Effector memory CD8-positive, alpha-beta T cell (primary cell): Measurements from ENCODE around the gene MAGEC1.
"Not testable (repeated sequence)": the region's sequence is repeated elsewhere in the genome, so short reads cannot be mapped to it uniquely, and the experiment has no call there.

Experiments
- ATAC-seq: fragments of 150-1000 bp; cut with Tn5 transposase; replicated peaks from 2 replicates; pipeline ENCODE4 v1.10.0; 2021; ENCODE audit warnings: mild to moderate bottlenecking, moderate library complexity
- DNase-seq, 3 experiments: peaks; one replicate each; pipeline ENCODE4 v3.0.0; 2021
- H3K27ac Mint-ChIP-seq, 2 donors: one replicate each; pipeline ENCODE4 v1.8.0; 2022; ENCODE audit warnings: mild to moderate bottlenecking in 2 of 2, mixed read lengths in 2 of 2, moderate library complexity in 2 of 2
- H3K27me3 Mint-ChIP-seq, 2 donors: one replicate each; pipeline ENCODE4 v1.8.0; 2022; ENCODE audit warnings: mixed read lengths in 2 of 2
- H3K36me3 Mint-ChIP-seq: one replicate; pipeline ENCODE4 v1.8.0; 2022; ENCODE audit warnings: mild to moderate bottlenecking, moderate library complexity, mixed read lengths; ENCODE audit not compliant: insufficient read depth
- H3K4me1 Mint-ChIP-seq, 2 donors: one replicate each; pipeline ENCODE4 v1.8.0; 2022; ENCODE audit warnings: low read depth in 2 of 2, mixed read lengths in 2 of 2
- H3K4me3 Mint-ChIP-seq, 2 donors: one replicate each; pipeline ENCODE4 v1.8.0; 2022; ENCODE audit warnings: mild to moderate bottlenecking in 2 of 2, mixed read lengths in 2 of 2, moderate library complexity in 2 of 2
- H3K9me3 Mint-ChIP-seq, 2 donors: one replicate each; pipeline ENCODE4 v1.8.0; 2022; ENCODE audit warnings: mixed read lengths in 2 of 2
- total RNA-seq, 9 experiments: gene quantifications; one replicate each; lab custom pipeline; 2026; lab: John Stamatoyannopoulos, UW

The MAGEC1 gene
- total RNA-seq = 0 to 0.10 (median 0) reads per million in 9 experiments

- Mint-ChIP-seq H3K27me3 (no peaks in the 10 kb centered on the region), H3K4me3 (no peak within 1 kb of the TSS), H3K36me3 (no peaks in the 10 kb centered on the region), H3K9me3 (peaks cover 2 to 26% of the 10 kb centered on the region in 2 donors), H3K4me1 (no peaks in the 10 kb centered on the region), H3K27ac (no peak within 1 kb of the TSS)
- DNase-seq (no peak), ATAC-seq (no peak)
These were observed at the start of gene MAGEC1 for GRCh38 chrX:141903400-141904155. Gene MAGEC1 (plus strand): TSS chrX:141903894. CDS start chrX:141905073, 1,179 bp downstream.

- no peaks in the 10 kb centered on the region for H3K36me3 Mint-ChIP-seq
- ATAC-seq (no peak), DNase-seq (no peak)
- peaks cover 6 to 9% of the 10 kb centered on the region in 2 donors for H3K9me3 Mint-ChIP-seq
- H3K4me3 Mint-ChIP-seq = no peak overlapping the region
- no peaks in the 10 kb centered on the region for H3K27me3 Mint-ChIP-seq
- H3K4me1 Mint-ChIP-seq = no peaks in the 10 kb centered on the region
- no peak overlapping the region for H3K27ac Mint-ChIP-seq
These were observed 46.2 kb upstream of the MAGEC1 start for GRCh38 chrX:141857479-141857878.

GRCh38 chrX:141879616-141880015 is 24.1 kb upstream of the MAGEC1 start:
- H3K36me3 Mint-ChIP-seq = no peaks in the 10 kb centered on the region
- no peaks in the 10 kb centered on the region for H3K27me3 Mint-ChIP-seq
- no peak overlapping the region for H3K4me3 Mint-ChIP-seq
- no peaks in the 10 kb centered on the region for H3K9me3 Mint-ChIP-seq
- no peak for DNase-seq
- no peaks in the 10 kb centered on the region for H3K4me1 Mint-ChIP-seq
- no peak for ATAC-seq
- H3K27ac Mint-ChIP-seq = no peak overlapping the region

GRCh38 chrX:141888811-141889210 is 14.9 kb upstream of the MAGEC1 start:
- H3K4me1 Mint-ChIP-seq, H3K4me3 Mint-ChIP-seq, ATAC-seq, DNase-seq, H3K36me3 Mint-ChIP-seq, H3K27ac Mint-ChIP-seq, H3K9me3 Mint-ChIP-seq, H3K27me3 Mint-ChIP-seq: not testable (repeated sequence)

GRCh38 chrX:141894733-141895132 is 9.0 kb upstream of the MAGEC1 start:
- Mint-ChIP-seq H3K4me3 (no peak overlapping the region), H3K27ac (no peak overlapping the region), H3K27me3 (no peaks in the 10 kb centered on the region), H3K36me3 (no peaks in the 10 kb centered on the region), H3K9me3 (no peaks in the 10 kb centered on the region), H3K4me1 (no peaks in the 10 kb centered on the region)
- DNase-seq = no peak
- no peak for ATAC-seq

- Mint-ChIP-seq H3K27me3 (no peaks in the 10 kb centered on the region), H3K27ac (no peak overlapping the region), H3K9me3 (no peaks in the 10 kb centered on the region), H3K4me3 (no peak overlapping the region), H3K4me1 (no peaks in the 10 kb centered on the region), H3K36me3 (no peaks in the 10 kb centered on the region)
- no peak for ATAC-seq
- no peak for DNase-seq
These were observed 6.0 kb upstream of the MAGEC1 start for GRCh38 chrX:141897690-141898089.

- no peak for DNase-seq
- no peak for ATAC-seq
- no peaks in the 10 kb centered on the region for H3K27me3 Mint-ChIP-seq
- H3K4me1 Mint-ChIP-seq = no peaks in the 10 kb centered on the region
- no peaks in the 10 kb centered on the region for H3K36me3 Mint-ChIP-seq
- H3K9me3 Mint-ChIP-seq = peaks cover under 1 to 20% of the 10 kb centered on the region in 2 donors
- no peak overlapping the region for H3K27ac Mint-ChIP-seq
- H3K4me3 Mint-ChIP-seq = no peak overlapping the region
These were observed 1.3 kb upstream of the MAGEC1 start for GRCh38 chrX:141902366-141902765.

- no peaks in the 10 kb centered on the region for H3K27me3 Mint-ChIP-seq
- H3K27ac Mint-ChIP-seq = no peak overlapping the region
- peaks cover 2 to 26% of the 10 kb centered on the region in 2 donors for H3K9me3 Mint-ChIP-seq
- ATAC-seq (no peak), DNase-seq (no peak)
- no peak overlapping the region for H3K4me3 Mint-ChIP-seq
- no peaks in the 10 kb centered on the region for H3K36me3 Mint-ChIP-seq
- no peaks in the 10 kb centered on the region for H3K4me1 Mint-ChIP-seq
These were observed 568 bp downstream of the MAGEC1 start for GRCh38 chrX:141904262-141904661.

GRCh38 chrX:141917801-141918200 is 14.1 kb downstream of the MAGEC1 start:
- DNase-seq (no peak), ATAC-seq (no peak)
- Mint-ChIP-seq H3K4me3 (no peak overlapping the region), H3K4me1 (no peaks in the 10 kb centered on the region), H3K27ac (no peak overlapping the region), H3K9me3 (no peaks in the 10 kb centered on the region), H3K27me3 (no peaks in the 10 kb centered on the region), H3K36me3 (no peaks in the 10 kb centered on the region)

- H3K4me3 Mint-ChIP-seq = no peak overlapping the region
- H3K27ac Mint-ChIP-seq = no peak overlapping the region
- H3K4me1 Mint-ChIP-seq = no peaks in the 10 kb centered on the region
- DNase-seq (no peak), ATAC-seq (no peak)
- no peaks in the 10 kb centered on the region for H3K27me3 Mint-ChIP-seq
- H3K9me3 Mint-ChIP-seq = peaks cover 0 to 14% of the 10 kb centered on the region in 2 donors
- H3K36me3 Mint-ChIP-seq = no peaks in the 10 kb centered on the region
These were observed 20.6 kb downstream of the MAGEC1 start for GRCh38 chrX:141924293-141924692.

- Mint-ChIP-seq H3K27ac (no peak overlapping the region), H3K36me3 (no peaks in the 10 kb centered on the region), H3K4me3 (no peak overlapping the region), H3K4me1 (no peaks in the 10 kb centered on the region), H3K27me3 (no peaks in the 10 kb centered on the region), H3K9me3 (peaks cover 2 to 9% of the 10 kb centered on the region in 2 donors)
- ATAC-seq (no peak), DNase-seq (no peak)
These were observed 24.7 kb downstream of the MAGEC1 start for GRCh38 chrX:141928432-141928831.

- DNase-seq (no peak), ATAC-seq (no peak)
- H3K27me3 Mint-ChIP-seq = no peaks in the 10 kb centered on the region
- no peaks in the 10 kb centered on the region for H3K4me1 Mint-ChIP-seq
- H3K27ac Mint-ChIP-seq = no peak overlapping the region
- no peak overlapping the region for H3K4me3 Mint-ChIP-seq
- peaks cover 0 to 2% of the 10 kb centered on the region in 2 donors for H3K9me3 Mint-ChIP-seq
- no peaks in the 10 kb centered on the region for H3K36me3 Mint-ChIP-seq
These were observed 30.5 kb downstream of the MAGEC1 start for GRCh38 chrX:141934059-141934641.

- Mint-ChIP-seq H3K9me3 (no peaks in the 10 kb centered on the region), H3K36me3 (no peaks in the 10 kb centered on the region), H3K27ac (no peak overlapping the region), H3K27me3 (no peaks in the 10 kb centered on the region), H3K4me3 (no peak overlapping the region), H3K4me1 (no peaks in the 10 kb centered on the region)
- ATAC-seq (no peak), DNase-seq (no peak)
These were observed 32.0 kb downstream of the MAGEC1 start for GRCh38 chrX:141935645-141936044.

GRCh38 chrX:141936080-141936479 is 32.4 kb downstream of the MAGEC1 start:
- Mint-ChIP-seq H3K27ac (no peak overlapping the region), H3K4me3 (no peak overlapping the region), H3K27me3 (no peaks in the 10 kb centered on the region), H3K9me3 (no peaks in the 10 kb centered on the region), H3K4me1 (no peaks in the 10 kb centered on the region), H3K36me3 (no peaks in the 10 kb centered on the region)
- DNase-seq = no peak
- no peak for ATAC-seq
